Tibial artery (tissue), 4 donors: Measurements from ENCODE around the gene SSTR5.

Source experiments
- DNase-seq, 2 donors: peaks; one replicate each; pipeline ENCODE4 v3.0.0-alpha.2; 2019
- H3K27ac ChIP-seq, 2 donors: fragments of 200-600 bp; sonication (generic) in 1 of 2; 1 replicate in 1 of 2; 2 replicates in 1 of 2; pipeline ENCODE4 v1.5.1; 2018 to 2019; ENCODE audit warnings: mild to moderate bottlenecking in 1 of 2
- H3K27me3 ChIP-seq, 2 donors: fragments of 200-600 bp; sonication (generic) in 1 of 2; one replicate each; pipeline versions ENCODE4 v1.5.1 to v1.6.0; 2016 to 2019
- H3K36me3 ChIP-seq, 3 donors: fragments of 200-600 bp; sonication (generic) in 2 of 3; one replicate each; pipeline ENCODE4 v1.5.1; 2016 to 2019; ENCODE audit warnings: mild to moderate bottlenecking in 2 of 3
- H3K4me1 ChIP-seq, 4 donors: fragments of 200-600 bp; sonication (generic) in 2 of 4; 1 replicate in 3 of 4; 2 replicates in 1 of 4; pipeline ENCODE4 v1.5.1; 2016 to 2019
- H3K4me3 ChIP-seq, 2 donors: fragments of 200-600 bp; sonication (generic) in 1 of 2; 1 replicate in 1 of 2; 2 replicates in 1 of 2; pipeline ENCODE4 v1.5.1; 2018 to 2019; ENCODE audit warnings: mild to moderate bottlenecking in 2 of 2
- H3K9me3 ChIP-seq, 3 donors: fragments of 200-600 bp; sonication (generic) in 1 of 3; one replicate each; pipeline ENCODE4 v1.5.1; 2016 to 2019
- CTCF ChIP-seq, 2 experiments: fragments of 200-600 bp in 1 of 2; fragments of 450-650 bp in 1 of 2; IDR thresholded peaks; one replicate each; pipeline ENCODE4 v1.5.1; 2017 to 2019; ENCODE audit warnings: antibody characterized with exemption in 2 of 2, mild to moderate bottlenecking in 1 of 2, moderate library complexity in 1 of 2
- intact Hi-C: fragments of 100-400 bp; cut with DNase I; formaldehyde crosslinking; loops from one replicate; pipeline ENCODE4 v1.15.0; 2023; ENCODE audit warnings: low total_unique reads

SSTR5 gene

GRCh38 chr16:1036166-1036565, 36.4 kb upstream of the SSTR5 start:
- H3K36me3 ChIP-seq: no peaks in the 10 kb centered on the region
- H3K27me3 ChIP-seq: peaks cover 0 to 74% of the 10 kb centered on the region in 2 donors
- no peak overlapping the region for H3K4me3 ChIP-seq
- H3K27ac ChIP-seq: no peak overlapping the region
- H3K4me1 ChIP-seq: no peaks in the 10 kb centered on the region
- DNase-seq: no peak
- TF ChIP-seq CTCF (IDR thresholded peaks at IDR 0.05): no peak
- intact Hi-C loops: loop anchor here (10.0 kb wide), 1 partner anchor 239 kb away; no protein-coding TSS in a partner anchor
- no peaks in the 10 kb centered on the region for H3K9me3 ChIP-seq

GRCh38 chr16:1036726-1037393, 35.7 kb upstream of the SSTR5 start:
- Histone ChIP-seq H3K4me1 (no peaks in the 10 kb centered on the region), H3K27ac (no peak overlapping the region), H3K9me3 (peaks cover 0 to 5% (median 0%) of the 10 kb centered on the region in 3 donors), H3K36me3 (no peaks in the 10 kb centered on the region), H3K27me3 (peaks cover 0 to 73% of the 10 kb centered on the region in 2 donors), H3K4me3 (no peak overlapping the region)
- no peak for TF ChIP-seq CTCF (IDR thresholded peaks at IDR 0.05)
- intact Hi-C loops: loop anchor here (10.0 kb wide), 1 partner anchor 238 kb away; no protein-coding TSS in a partner anchor
- no peak for DNase-seq

- no peaks in the 10 kb centered on the region for H3K36me3 ChIP-seq
- no peaks in the 10 kb centered on the region for H3K4me1 ChIP-seq
- H3K9me3 ChIP-seq: peaks cover 0 to 6% (median 0%) of the 10 kb centered on the region in 3 donors
- H3K4me3 ChIP-seq: no peak overlapping the region
- no peak for TF ChIP-seq CTCF (IDR thresholded peaks at IDR 0.05)
- H3K27me3 ChIP-seq: peaks cover 0 to 77% of the 10 kb centered on the region in 2 donors
- no peak overlapping the region for H3K27ac ChIP-seq
- intact Hi-C loops: loop anchor here (10.0 kb wide), 1 partner anchor 237 kb away; no protein-coding TSS in a partner anchor
- DNase-seq: no peak
Observed at GRCh38 chr16:1037394-1038257, 34.9 kb upstream of the SSTR5 start.

- peaks cover 0 to 4% (median 3%) of the 10 kb centered on the region in 4 donors for H3K4me1 ChIP-seq
- no peak overlapping the region for H3K27ac ChIP-seq
- H3K9me3 ChIP-seq: peaks cover 0 to 6% (median 0%) of the 10 kb centered on the region in 3 donors
- H3K36me3 ChIP-seq: no peaks in the 10 kb centered on the region
- intact Hi-C loops: loop anchor here (10.0 kb wide), 1 partner anchor 236 kb away; no protein-coding TSS in a partner anchor
- TF ChIP-seq CTCF (IDR thresholded peaks at IDR 0.05): no peak
- no peak for DNase-seq
- H3K4me3 ChIP-seq: no peak overlapping the region
- peaks cover 0 to 87% of the 10 kb centered on the region in 2 donors for H3K27me3 ChIP-seq
Observed at GRCh38 chr16:1038932-1039331, 33.6 kb upstream of the SSTR5 start.

GRCh38 chr16:1039762-1040161, 32.8 kb upstream of the SSTR5 start:
- H3K4me3 ChIP-seq: no peak overlapping the region
- TF ChIP-seq CTCF (IDR thresholded peaks at IDR 0.05): no peak
- peaks cover 0 to 6% (median 0%) of the 10 kb centered on the region in 3 donors for H3K9me3 ChIP-seq
- no peaks in the 10 kb centered on the region for H3K36me3 ChIP-seq
- H3K27me3 ChIP-seq: peaks cover 0 to 95% of the 10 kb centered on the region in 2 donors
- intact Hi-C loops: loop anchor here (10.0 kb wide), 1 partner anchor 235 kb away; no protein-coding TSS in a partner anchor
- DNase-seq: no peak
- H3K27ac ChIP-seq: no peak overlapping the region
- peaks cover 0 to 12% (median 3%) of the 10 kb centered on the region in 4 donors for H3K4me1 ChIP-seq
